Mononuclear cell (primary cell): Measurements from ENCODE around the gene ARHGEF1. TPM values are rescaled to one million over a fixed set of nuclear protein-coding genes. Genes with fewer than 3 reads are reported as not detected.
"Not testable (repeated sequence)": the region's sequence is repeated elsewhere in the genome, so short reads cannot be mapped to it uniquely, and the experiment has no call there.

Experiments
- H3K27me3 ChIP-seq: 2 replicates; pipeline ENCODE4 v1.6.0; 2011; ENCODE audit warnings: low read length, control low read depth; ENCODE audit not compliant: insufficient read depth
- H3K4me1 ChIP-seq: 2 replicates; pipeline ENCODE4 v1.5.1; 2011; ENCODE audit warnings: mild to moderate bottlenecking, low read length, control low read depth; ENCODE audit not compliant: insufficient read depth
- H3K4me3 ChIP-seq: 2 replicates; pipeline ENCODE4 v1.5.1; 2011; ENCODE audit warnings: mild to moderate bottlenecking, low read length, moderate library complexity
- H3K9me3 ChIP-seq: 2 replicates; pipeline ENCODE4 v1.5.1; 2011; ENCODE audit warnings: low read depth, mild to moderate bottlenecking, control low read depth, low read length
- total RNA-seq: library from RNA; depleted of rRNA; stranded (reverse); fragments of >200 nt; gene quantifications from one replicate; pipeline ENCODE4 v1.2.3, GENCODE V29; 2012

ARHGEF1 gene
- total RNA-seq, 1 donor = 200 TPM

GRCh38 chr19:41912899-41913537, 30.0 kb downstream of the ARHGEF1 start:
- Histone ChIP-seq H3K27me3 (peaks cover 48% of the 10 kb centered on the region), H3K9me3 (no peaks in the 10 kb centered on the region), H3K4me1 (peaks cover 31% of the 10 kb centered on the region), H3K4me3 (no peak overlapping the region)

GRCh38 chr19:41913538-41914423, 30.8 kb downstream of the ARHGEF1 start:
- Histone ChIP-seq H3K9me3 (no peaks in the 10 kb centered on the region), H3K4me3 (no peak overlapping the region), H3K4me1 (peaks cover 31% of the 10 kb centered on the region), H3K27me3 (peaks cover 55% of the 10 kb centered on the region)

- not testable (repeated sequence) for H3K9me3 ChIP-seq, H3K4me3 ChIP-seq
- Histone ChIP-seq H3K27me3 (peaks cover 60% of the 10 kb centered on the region), H3K4me1 (peaks cover 31% of the 10 kb centered on the region)
Observed at GRCh38 chr19:41914424-41914834, 31.4 kb downstream of the ARHGEF1 start.

GRCh38 chr19:41915021-41915775, 32.2 kb downstream of the ARHGEF1 start:
- no peaks in the 10 kb centered on the region for H3K9me3 ChIP-seq
- H3K27me3 ChIP-seq = peaks cover 60% of the 10 kb centered on the region
- H3K4me3 ChIP-seq = no peak overlapping the region
- peaks cover 31% of the 10 kb centered on the region for H3K4me1 ChIP-seq

GRCh38 chr19:41915776-41916414, 32.9 kb downstream of the ARHGEF1 start:
- Histone ChIP-seq H3K9me3 (no peaks in the 10 kb centered on the region), H3K4me1 (peaks cover 33% of the 10 kb centered on the region), H3K27me3 (peaks cover 63% of the 10 kb centered on the region), H3K4me3 (no peak overlapping the region)

GRCh38 chr19:41917676-41918075, 34.7 kb downstream of the ARHGEF1 start:
- peaks cover 32% of the 10 kb centered on the region for H3K4me1 ChIP-seq
- peaks cover 63% of the 10 kb centered on the region for H3K27me3 ChIP-seq
- H3K9me3 ChIP-seq = no peaks in the 10 kb centered on the region
- no peak overlapping the region for H3K4me3 ChIP-seq

- Histone ChIP-seq H3K27me3 (peaks cover 67% of the 10 kb centered on the region), H3K4me3 (no peak overlapping the region), H3K9me3 (no peaks in the 10 kb centered on the region), H3K4me1 (peaks cover 33% of the 10 kb centered on the region)
Observed at GRCh38 chr19:41918095-41918494, 35.1 kb downstream of the ARHGEF1 start.

GRCh38 chr19:41918653-41919244, 35.8 kb downstream of the ARHGEF1 start:
- no peaks in the 10 kb centered on the region for H3K9me3 ChIP-seq
- peaks cover 66% of the 10 kb centered on the region for H3K27me3 ChIP-seq
- H3K4me1 ChIP-seq = peaks cover 31% of the 10 kb centered on the region
- no peak overlapping the region for H3K4me3 ChIP-seq

GRCh38 chr19:41919948-41920712, 37.1 kb downstream of the ARHGEF1 start:
- peaks cover 66% of the 10 kb centered on the region for H3K27me3 ChIP-seq
- no peaks in the 10 kb centered on the region for H3K9me3 ChIP-seq
- no peak overlapping the region for H3K4me3 ChIP-seq
- peaks cover 24% of the 10 kb centered on the region for H3K4me1 ChIP-seq

GRCh38 chr19:41920882-41921576, 38.0 kb downstream of the ARHGEF1 start:
- H3K4me1 ChIP-seq = peaks cover 16% of the 10 kb centered on the region
- no peak overlapping the region for H3K4me3 ChIP-seq
- H3K27me3 ChIP-seq = peaks cover 64% of the 10 kb centered on the region
- H3K9me3 ChIP-seq = no peaks in the 10 kb centered on the region

GRCh38 chr19:41921577-41922576, 38.9 kb downstream of the ARHGEF1 start:
- Histone ChIP-seq H3K4me1 (peaks cover 13% of the 10 kb centered on the region), H3K27me3 (peaks cover 62% of the 10 kb centered on the region), H3K4me3 (no peak overlapping the region), H3K9me3 (no peaks in the 10 kb centered on the region)

GRCh38 chr19:41922585-41922984, 39.6 kb downstream of the ARHGEF1 start:
- peaks cover 17% of the 10 kb centered on the region for H3K4me1 ChIP-seq
- peaks cover 65% of the 10 kb centered on the region for H3K27me3 ChIP-seq
- no peaks in the 10 kb centered on the region for H3K9me3 ChIP-seq

More at GRCh38 chr19:41922585-41922984, 39.6 kb downstream of the ARHGEF1 start:
- no peak overlapping the region for H3K4me3 ChIP-seq
